ENCODE measurements around the gene WAS.
A peak's percentile ranks its signal among the peaks of the same experiment; 100 is the strongest.
"Not testable (repeated sequence)": the region's sequence is repeated elsewhere in the genome, so short reads cannot be mapped to it uniquely, and the experiment has no call there.

The WAS gene

DNA sequence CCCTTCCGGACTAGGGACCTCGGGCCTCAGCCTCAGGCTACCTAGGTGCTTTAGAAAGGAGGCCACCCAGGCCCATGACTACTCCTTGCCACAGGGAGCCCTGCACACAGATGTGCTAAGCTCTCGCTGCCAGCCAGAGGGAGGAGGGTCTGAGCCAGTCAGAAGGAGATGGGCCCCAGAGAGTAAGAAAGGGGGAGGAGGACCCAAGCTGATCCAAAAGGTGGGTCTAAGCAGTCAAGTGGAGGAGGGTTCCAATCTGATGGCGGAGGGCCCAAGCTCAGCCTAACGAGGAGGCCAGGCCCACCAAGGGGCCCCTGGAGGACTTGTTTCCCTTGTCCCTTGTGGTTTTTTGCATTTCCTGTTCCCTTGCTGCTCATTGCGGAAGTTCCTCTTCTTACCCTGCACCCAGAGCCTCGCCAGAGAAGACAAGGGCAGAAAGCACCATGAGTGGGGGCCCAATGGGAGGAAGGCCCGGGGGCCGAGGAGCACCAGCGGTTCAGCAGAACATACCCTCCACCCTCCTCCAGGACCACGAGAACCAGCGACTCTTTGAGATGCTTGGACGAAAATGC is at the start of gene WAS:
Gene WAS, plus strand, starts transcription at position 389 of the 572 bp plus-strand sequence. Its CDS starts 55 bp downstream, at position 444.
- DNase-seq: no peak

- no peak for DNase-seq
These were observed 47.3 kb upstream of the WAS start for GRCh38 chrX:48636301-48636700.

GRCh38 chrX:48636776-48637175 is 46.8 kb upstream of the WAS start:
- no peak for DNase-seq

DNA sequence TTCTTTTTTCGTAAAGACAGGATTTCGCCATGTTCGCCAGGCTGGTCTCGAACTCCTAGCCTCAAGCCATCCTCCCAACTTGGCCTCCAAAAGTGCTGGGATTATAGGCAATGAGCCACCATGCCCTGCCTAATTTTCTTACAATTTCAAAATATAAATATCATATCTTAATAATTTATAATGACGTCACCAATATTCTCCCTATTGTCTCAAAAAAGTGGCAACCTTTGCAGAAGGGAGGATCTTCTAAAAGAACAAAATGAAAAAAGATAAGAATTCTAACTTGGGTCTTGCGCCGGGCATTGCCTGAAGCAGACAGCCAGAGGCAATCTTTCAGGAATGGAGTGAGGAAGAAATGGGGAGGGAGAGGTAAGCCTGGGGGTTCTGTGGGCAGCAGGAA is 37.9 kb upstream of the WAS start:
- DNase-seq: no peak

GRCh38 chrX:48648336-48648751 is 35.3 kb upstream of the WAS start:
- peak; percentile 77 for DNase-seq

- DNase-seq: no peak
These were observed 34.5 kb upstream of the WAS start for GRCh38 chrX:48649102-48649501.

GRCh38 chrX:48652055-48652579 is 31.5 kb upstream of the WAS start:
- not testable (repeated sequence) for DNase-seq

GRCh38 chrX:48654746-48655145 is 28.9 kb upstream of the WAS start:
- not testable (repeated sequence) for DNase-seq

DNA sequence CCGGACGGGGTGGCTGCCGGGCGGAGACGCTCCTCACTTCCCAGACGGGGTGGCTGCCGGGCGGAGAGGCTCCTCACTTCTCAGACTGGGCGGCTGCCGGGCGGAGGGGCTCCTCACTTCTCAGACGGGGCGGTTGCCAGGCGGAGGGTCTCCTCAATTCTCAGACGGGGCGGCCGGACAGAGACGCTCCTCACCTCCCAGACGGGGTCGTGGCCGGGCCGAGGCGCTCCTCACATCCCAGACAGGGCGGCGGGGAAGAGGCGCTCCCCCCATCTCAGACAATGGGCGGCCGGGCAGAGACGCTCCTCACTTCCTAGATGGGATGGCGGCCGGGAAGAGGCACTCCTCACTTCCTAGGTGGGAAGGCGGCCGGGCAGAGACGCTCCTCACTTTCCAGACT is 23.9 kb upstream of the WAS start:
- DNase-seq: not testable (repeated sequence)

DNA sequence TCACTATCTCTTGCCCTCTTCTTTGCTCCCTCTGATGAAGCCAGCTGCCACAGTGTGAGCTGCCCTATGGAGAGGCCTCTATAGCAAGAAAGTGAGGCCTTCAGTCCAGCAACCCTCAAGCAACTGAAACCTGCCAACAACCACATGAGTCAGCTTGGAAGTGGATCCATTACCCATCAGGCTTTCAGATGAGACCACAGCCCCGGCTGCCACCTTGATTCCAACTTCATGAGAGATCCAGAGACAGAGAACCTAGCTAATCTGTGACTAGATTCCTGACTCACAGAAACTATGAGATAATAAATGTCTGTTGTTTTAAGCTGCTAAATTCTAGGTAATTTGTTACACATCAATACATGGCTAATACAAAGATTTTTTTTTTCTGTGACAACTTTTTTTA is 20.4 kb upstream of the WAS start:
- DNase-seq: no peak

DNA sequence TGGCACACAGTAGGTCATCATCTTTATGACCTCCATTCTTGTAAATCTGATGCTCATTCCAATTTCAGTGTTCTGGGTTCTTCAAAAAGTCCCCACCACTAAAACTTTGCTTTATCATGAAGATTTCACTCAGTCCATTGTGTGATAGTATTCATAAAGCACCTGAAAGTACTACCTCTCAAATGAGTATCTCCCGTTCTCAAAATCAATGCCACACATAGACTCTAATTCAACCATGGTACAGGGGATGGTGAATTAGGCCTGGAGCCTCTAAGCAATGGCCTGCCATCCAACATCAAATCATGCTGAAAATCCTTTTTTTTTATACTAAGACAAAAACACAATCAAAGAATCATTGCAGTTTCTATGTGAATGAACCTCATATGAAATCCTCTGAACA is 19.4 kb upstream of the WAS start:
- no peak for DNase-seq

DNA sequence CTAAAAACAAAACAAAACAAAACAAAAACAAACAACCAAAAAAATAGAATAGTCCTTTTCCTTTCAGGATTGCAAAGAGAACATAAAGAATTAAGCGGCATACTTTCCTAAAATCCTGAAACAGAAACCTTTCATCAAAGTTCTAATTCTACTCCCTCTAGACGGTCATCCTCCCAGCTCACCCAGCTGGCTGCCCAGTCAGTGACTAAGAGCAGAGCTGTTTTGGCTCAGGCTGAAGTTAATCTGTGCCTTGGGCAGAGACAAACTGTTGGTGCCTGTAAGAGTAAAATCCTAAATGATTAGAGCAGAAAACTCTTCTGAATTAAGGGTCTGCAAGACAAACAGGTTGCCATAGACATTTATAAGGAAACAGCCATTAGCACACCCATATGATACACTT is 17.6 kb upstream of the WAS start:
- no peak for DNase-seq

DNA sequence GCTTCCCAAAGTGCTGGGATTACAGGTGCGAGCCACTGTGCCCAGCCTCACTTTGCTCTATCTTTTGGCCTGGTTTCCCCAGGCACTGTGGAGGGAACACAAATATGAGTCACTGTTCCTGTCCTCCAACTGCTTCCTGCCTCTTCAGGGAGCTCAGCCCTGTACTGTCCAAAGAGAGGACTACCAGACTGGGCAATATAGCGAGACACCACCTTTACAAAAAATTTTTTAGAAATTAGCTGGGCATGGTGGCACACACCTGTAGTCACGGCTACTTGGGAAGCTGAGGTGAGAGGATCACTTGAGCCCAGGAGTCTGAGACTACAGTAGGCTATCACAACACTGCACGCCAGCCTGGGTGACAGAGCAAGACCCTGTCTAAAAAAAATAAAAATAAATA is 16.9 kb upstream of the WAS start:
- DNase-seq: no peak

- DNase-seq: no peak
These were observed 16.1 kb upstream of the WAS start for GRCh38 chrX:48667509-48667908.

DNA sequence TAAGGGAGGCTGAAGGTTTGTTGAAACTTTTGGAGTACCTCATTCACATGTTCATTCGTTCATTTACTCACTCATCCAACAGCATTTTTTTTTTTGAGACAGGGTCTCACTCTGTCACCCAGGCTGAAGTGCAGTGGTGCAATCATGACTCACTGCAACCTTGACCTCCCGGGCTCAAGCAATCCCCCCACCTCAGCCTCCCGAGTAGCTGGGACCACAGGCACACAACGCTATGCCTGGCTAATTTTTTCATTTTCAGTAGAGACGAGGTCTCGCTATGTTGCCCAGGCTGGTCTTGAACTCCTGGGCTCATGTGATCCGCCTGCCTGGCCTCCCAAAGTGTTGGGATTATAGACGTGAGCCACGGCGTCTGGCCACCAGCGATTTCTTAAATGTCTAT is 15.4 kb upstream of the WAS start:
- DNase-seq: not testable (repeated sequence)

DNA sequence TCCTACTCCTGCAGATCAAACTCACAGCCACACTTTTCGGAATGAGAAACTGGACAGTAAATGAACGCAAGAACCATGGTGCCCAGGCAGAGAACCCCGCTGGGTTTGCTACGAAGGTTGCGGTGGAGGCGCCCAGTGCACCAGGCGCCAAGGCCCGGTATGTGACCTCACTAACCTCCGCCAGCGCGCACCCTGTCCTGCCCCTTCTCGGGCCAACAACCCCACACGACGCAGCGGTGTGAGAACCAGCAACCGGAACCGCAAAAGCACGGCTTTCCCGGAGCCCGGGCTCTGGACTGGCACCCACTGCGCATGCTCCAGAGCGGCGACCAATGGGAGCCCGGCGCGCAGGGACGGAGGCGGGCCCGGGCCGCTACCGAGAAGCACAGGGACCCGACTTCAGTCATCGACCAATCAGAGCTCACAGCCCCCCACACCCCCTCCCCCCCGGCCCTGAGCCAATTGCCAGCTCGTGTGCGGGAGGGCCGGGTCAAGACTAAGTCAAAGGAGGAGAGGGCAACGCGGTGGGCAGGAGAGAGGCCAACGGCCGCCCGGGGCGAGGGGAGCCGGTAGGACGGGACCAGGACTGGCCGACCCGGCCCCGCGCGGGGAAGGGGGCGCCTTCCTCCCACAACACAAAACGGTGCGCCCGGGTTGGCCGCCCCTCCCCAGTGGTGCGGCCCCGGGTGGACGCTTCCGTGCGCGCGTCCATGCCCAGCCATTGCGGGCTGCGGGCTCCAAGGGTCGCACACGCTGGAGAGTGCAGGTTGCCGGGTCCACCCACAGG is 7.3 kb upstream of the WAS start:
- peak; percentile 93 for DNase-seq

- no peak for DNase-seq
These were observed 6.7 kb upstream of the WAS start for GRCh38 chrX:48676893-48677270.

DNA sequence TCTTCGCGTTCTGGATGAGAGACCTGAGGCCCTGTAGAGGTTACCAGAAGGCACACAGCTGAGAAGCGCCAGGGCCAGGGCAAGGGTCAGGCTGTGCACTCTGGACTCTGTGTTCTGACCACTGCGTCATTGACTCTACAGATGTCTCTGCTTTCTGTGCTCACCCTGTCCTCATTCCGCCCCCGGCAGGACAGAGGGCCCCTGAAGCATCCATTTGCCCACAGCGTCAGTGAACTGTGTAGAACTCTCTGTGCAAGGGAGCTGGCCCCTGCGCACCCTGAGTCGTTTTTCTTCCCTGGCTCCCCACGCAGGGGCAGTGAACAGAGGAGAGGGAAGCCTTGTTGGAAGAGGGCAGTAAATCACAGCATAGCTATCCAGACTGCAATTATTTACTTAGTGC is 6.1 kb upstream of the WAS start:
- DNase-seq: peak; percentile 17

- not testable (repeated sequence) for DNase-seq
These were observed 3.1 kb upstream of the WAS start for GRCh38 chrX:48680467-48680866.

DNA sequence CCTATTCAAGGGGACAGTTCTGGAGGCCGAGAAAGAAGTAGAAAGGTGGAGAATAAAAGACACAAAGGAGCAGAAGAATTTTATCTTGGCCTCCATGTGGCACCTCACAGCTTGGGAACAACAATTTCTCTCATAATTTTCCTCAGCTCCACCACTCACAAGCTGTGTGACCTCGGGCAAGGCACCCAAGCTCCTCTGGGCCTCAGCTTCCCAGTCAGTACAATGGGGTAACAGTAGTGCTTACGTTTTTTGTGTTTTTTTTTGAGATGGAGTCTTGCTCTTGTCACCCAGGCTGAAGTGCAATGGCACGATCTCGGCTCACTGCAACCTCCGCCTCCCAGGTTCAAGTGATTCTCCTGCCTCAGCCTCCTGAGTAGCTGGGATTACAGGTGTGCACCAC is 2.7 kb upstream of the WAS start:
- not testable (repeated sequence) for DNase-seq

- DNase-seq: no peak
These were observed 1.9 kb upstream of the WAS start for GRCh38 chrX:48681539-48682183.

- DNase-seq: not testable (repeated sequence)
These were observed 804 bp upstream of the WAS start for GRCh38 chrX:48682795-48683194.

- no peak for DNase-seq
These were observed 535 bp downstream of the WAS start for GRCh38 chrX:48684134-48684533.

- no peak for DNase-seq
These were observed 1.8 kb downstream of the WAS start for GRCh38 chrX:48685416-48685815.
